HG03045 (cell line): ENCODE results near the gene C2.
"Not testable (repeated sequence)": the region's sequence is repeated elsewhere in the genome, so short reads cannot be mapped to it uniquely, and the experiment has no call there.

Source experiments
- ATAC-seq: cut with Tn5 transposase; IDR thresholded peaks from one replicate; pipeline ENCODE4 v1.9.1; 2021; ENCODE audit warnings: mild to moderate bottlenecking, moderate library complexity; ENCODE audit not compliant: unreplicated experiment

C2 gene

DNA sequence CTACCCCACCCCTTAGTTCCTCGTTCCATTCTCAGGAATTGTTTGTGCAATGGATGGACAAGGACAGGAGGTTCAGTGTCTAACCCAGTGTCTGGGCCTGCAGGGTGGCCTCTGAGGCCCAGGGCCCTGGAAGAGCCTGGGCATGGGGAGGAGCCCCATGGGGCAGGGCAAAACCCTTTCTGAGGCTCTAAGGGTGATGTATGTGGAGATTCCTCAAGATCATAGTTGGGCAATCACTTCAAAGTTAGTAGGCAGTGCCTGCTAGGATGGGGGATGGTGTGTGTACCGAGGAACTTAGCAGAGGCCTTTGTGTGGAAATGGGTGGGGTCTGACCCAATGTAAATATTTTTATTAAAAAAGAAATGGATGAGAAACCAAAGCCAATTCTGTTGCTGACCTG, 6.7 kb upstream of the C2 start:
- no peak for ATAC-seq

DNA sequence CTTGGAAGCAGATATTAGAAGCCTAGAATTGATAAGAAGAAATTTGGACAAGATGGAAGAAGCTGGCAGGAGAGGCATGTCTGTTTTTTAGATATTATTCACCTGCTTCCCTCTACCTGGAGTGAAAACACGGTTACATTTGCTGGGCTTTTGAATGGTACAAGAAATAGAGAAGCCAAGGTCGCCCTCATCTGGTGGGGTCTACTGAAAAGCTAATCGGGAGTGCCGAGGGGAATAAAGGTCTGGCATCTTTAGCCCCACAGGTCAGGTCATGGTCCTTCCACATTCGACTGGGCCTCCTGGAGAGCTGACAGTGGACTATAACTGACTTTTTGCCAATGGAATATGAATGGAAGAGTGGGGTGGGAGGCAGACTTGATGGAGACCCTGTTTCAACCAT, 4.6 kb upstream of the C2 start:
- no peak for ATAC-seq

DNA sequence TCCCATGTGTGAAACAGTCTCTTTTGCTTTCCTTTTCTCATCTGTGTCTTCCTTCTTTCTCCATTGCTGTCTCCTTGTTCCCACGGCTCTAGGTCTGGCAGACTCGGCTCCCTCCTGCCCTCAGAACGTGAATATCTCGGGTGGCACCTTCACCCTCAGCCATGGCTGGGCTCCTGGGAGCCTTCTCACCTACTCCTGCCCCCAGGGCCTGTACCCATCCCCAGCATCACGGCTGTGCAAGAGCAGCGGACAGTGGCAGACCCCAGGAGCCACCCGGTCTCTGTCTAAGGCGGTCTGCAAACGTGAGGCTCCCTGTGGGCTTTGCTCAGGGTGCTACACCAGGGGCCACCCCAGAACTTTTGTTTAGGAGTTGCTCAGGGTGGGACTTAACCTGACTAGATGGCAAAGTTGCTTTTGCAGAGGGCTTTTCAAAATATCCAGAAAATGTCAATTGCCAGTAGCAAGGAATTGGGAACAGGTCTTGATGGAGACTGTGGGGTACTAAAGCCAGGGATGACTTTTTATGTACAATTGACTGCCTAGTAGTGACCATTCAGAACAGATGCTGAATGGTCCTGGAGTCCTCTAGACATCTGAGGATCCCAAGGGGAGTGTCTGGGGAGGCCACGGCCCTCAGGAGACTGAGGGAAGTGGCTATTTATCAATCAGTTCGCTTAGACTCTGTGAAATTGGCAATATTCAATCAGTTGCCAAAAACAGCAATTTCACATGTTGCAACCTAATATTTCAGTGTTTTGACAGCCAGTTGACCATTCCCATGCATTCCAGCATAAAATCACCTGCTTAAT, 550 bp downstream of the C2 start:
- ATAC-seq = no peak

DNA sequence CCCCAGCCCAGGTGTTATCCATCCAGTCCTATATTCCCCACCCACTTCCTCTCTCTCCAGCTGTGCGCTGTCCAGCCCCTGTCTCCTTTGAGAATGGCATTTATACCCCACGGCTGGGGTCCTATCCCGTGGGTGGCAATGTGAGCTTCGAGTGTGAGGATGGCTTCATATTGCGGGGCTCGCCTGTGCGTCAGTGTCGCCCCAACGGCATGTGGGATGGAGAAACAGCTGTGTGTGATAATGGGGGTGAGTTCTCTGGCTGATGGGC, 1.1 kb downstream of the C2 start:
- ATAC-seq = no peak

DNA sequence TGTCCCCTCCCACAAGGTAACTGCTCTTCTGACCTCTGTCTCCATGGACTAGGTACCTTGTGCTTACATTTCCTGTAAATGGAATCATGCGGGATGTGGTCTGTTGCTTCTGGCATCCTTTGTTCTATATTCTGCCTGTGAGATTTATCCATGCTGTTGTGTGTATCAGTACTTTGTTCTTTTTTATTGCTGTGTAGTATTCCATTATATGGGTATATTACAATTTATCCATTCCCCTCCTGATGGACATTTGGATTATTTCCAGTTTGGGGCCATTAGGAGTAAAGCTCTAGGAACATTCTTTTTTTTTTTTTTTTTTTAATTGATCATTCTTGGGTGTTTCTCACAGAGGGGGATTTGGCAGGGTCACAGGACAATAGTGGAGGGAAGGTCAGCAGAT, 3.4 kb downstream of the C2 start:
- ATAC-seq = no peak

DNA sequence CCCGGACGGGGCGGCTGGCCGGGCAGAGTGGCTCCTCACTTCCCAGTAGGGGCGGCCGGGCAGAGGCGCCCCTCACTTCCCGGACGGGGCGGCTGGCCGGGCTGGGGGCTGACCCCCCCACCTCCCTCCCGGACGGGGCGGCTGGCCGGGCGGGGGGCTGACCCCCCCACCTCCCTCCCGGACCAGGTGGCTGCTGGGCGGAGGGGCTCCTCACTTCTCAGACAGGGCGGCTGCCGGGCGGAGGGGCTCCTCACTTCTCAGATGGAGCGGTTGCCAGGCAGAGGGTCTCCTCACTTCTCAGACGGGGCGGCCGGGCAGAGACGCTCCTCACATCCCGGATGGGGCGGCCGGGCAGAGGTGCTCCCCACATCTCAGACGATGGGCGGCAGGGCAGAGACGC, 4.6 kb downstream of the C2 start:
- not testable (repeated sequence) for ATAC-seq

DNA sequence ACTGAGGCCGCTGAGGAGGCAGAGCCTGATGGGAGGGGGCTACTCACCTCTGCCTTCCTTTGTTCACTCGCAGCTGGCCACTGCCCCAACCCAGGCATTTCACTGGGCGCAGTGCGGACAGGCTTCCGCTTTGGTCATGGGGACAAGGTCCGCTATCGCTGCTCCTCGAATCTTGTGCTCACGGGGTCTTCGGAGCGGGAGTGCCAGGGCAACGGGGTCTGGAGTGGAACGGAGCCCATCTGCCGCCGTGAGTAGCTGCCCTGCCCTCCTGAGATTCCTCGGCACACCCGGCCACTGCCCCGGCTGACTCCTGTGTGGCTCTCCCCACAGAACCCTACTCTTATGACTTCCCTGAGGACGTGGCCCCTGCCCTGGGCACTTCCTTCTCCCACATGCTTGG, 6.0 kb downstream of the C2 start:
- ATAC-seq = no peak

DNA sequence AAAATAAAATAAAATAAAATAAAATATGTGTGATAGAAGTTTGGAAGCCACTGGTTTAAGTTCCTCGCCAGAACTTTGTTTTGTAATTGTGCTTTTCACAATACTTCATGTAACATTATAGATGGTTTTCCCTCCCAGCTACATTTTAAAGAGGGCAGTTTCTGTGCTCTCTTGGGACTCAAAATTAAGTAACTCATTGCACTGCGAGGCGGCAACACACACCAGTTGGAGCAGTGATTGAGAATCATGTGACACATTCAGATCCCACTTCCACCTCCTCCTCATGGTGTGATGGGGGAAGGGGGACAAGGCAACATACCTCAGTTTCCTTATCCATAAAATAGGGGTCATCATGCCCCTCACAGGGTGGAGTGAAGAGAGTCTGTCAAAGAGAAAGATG, 7.5 kb downstream of the C2 start:
- no peak for ATAC-seq

DNA sequence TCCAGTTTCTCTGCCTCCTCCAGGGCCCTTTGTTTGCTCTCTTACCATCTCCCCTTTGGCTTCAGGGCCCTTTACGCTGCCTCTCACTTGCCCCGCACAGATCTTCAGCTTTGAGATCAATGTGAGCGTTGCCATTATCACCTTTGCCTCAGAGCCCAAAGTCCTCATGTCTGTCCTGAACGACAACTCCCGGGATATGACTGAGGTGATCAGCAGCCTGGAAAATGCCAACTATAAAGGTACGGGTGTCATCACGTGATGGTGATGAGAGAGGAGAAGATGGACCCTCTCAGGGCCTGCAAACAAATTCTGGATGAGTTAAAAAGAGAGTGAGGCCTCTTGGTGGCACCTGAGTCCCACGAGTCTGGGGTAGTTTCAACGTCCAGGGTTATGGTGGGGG, 8.3 kb downstream of the C2 start:
- ATAC-seq = no peak

DNA sequence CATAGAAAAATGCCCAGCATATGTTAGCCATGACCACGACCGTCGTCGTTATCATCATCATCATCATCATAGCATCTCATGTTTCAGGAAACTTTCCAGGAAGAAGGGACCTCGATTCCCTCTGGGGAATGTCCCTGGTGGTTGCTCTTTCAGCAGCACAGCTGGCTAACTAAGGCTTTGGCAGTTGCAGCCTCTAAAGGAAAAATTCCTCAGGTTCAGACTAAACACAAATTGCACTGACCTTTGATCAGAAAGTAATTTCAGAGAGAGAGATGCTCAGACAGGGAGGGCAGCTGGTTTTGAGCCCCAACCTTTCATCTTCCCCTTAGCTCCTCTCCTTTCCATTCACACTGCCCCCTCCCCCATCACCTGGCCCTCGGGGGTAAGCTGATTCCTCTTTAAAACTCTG, 12.7 kb downstream of the C2 start:
- no peak for ATAC-seq

DNA sequence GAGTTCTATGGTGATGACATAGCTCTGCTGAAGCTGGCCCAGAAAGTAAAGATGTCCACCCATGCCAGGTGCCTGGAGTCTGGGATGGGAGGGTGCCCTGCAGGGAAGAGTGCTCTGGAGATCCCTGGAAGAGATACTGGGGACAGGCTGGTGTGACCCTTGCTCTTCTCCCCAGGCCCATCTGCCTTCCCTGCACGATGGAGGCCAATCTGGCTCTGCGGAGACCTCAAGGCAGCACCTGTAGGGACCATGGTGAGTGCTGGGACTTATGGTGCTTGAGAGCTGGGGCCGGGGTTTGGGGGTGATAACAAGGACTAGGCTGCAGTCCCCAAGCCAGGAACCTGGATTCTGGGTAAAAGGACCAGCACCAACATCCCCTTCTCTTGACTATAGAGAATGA, 16.2 kb downstream of the C2 start:
- no peak for ATAC-seq

DNA sequence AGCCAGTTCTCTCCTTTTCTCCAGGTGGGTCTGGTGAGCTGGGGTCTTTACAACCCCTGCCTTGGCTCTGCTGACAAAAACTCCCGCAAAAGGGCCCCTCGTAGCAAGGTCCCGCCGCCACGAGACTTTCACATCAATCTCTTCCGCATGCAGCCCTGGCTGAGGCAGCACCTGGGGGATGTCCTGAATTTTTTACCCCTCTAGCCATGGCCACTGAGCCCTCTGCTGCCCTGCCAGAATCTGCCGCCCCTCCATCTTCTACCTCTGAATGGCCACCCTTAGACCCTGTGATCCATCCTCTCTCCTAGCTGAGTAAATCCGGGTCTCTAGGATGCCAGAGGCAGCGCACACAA, 17.6 kb downstream of the C2 start:
- no peak for ATAC-seq

DNA sequence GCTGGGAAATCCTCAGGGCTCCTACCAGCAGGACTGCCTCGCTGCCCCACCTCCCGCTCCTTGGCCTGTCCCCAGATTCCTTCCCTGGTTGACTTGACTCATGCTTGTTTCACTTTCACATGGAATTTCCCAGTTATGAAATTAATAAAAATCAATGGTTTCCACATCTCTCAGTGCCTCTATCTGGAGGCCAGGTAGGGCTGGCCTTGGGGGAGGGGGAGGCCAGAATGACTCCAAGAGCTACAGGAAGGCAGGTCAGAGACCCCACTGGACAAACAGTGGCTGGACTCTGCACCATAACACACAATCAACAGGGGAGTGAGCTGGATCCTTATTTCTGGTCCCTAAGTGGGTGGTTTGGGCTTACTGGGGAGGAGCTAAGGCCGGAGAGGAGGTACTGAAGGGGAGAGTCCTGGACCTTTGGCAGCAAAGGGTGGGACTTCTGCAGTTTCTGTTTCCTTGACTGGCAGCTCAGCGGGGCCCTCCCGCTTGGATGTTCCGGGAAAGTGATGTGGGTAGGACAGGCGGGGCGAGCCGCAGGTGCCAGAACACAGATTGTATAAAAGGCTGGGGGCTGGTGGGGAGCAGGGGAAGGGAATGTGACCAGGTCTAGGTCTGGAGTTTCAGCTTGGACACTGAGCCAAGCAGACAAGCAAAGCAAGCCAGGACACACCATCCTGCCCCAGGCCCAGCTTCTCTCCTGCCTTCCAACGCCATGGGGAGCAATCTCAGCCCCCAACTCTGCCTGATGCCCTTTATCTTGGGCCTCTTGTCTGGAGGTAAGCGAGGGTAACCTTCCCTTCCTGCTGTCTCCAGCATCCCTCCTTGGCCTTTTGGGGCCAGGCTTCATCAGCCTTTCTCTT, 18.2 kb downstream of the C2 start, which contains the start of gene CFB:
Gene CFB, plus strand, starts transcription at position 589 of the 863 bp plus-strand sequence. Its CDS starts 127 bp downstream, at position 716.
- ATAC-seq = no peak

DNA sequence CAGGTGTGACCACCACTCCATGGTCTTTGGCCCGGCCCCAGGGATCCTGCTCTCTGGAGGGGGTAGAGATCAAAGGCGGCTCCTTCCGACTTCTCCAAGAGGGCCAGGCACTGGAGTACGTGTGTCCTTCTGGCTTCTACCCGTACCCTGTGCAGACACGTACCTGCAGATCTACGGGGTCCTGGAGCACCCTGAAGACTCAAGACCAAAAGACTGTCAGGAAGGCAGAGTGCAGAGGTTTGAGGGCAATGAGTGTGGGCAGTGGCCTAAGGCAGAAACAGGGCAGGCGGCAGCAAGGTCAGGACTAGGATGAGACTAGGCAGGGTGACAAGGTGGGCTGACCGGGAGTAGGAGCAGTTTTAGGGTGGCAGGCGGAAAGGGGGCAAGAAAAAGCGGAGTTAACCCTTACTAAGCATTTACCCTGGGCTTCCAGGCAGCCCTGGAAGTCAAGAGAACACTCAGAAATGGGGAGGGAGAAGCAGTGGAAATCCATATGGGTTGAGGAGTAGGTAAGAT, 18.9 kb downstream of the C2 start:
- ATAC-seq = no peak

DNA sequence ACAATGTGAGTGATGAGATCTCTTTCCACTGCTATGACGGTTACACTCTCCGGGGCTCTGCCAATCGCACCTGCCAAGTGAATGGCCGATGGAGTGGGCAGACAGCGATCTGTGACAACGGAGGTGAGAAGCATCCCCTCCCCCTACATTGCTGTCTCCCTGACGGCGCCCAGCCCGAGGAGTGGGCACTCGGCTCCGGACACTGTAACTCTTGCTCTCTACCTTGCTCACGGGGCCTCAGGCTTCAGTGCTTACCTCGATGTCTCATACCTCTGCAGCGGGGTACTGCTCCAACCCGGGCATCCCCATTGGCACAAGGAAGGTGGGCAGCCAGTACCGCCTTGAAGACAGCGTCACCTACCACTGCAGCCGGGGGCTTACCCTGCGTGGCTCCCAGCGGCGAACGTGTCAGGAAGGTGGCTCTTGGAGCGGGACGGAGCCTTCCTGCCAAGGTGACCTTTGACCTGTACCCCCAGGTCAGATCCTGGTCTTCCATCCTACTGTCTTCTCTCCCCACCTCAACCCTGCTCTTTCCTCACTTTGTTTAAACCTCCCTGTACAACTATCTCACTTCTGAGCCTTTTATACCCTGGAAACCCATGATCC, 19.7 kb downstream of the C2 start:
- no peak for ATAC-seq

DNA sequence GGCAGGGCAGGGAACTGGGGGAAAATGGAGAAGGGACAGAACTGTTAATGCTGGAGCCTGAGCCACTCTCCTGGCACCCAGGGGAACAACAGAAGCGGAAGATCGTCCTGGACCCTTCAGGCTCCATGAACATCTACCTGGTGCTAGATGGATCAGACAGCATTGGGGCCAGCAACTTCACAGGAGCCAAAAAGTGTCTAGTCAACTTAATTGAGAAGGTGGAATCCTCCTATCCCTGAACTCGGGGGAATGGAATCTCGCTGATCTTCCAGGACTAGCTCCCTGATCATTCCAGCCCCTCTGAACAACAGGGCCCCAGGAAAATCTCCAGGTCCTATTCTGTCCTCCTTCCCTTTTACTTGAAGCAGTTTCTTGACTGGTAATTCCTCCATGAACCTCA, 20.3 kb downstream of the C2 start:
- ATAC-seq = no peak

DNA sequence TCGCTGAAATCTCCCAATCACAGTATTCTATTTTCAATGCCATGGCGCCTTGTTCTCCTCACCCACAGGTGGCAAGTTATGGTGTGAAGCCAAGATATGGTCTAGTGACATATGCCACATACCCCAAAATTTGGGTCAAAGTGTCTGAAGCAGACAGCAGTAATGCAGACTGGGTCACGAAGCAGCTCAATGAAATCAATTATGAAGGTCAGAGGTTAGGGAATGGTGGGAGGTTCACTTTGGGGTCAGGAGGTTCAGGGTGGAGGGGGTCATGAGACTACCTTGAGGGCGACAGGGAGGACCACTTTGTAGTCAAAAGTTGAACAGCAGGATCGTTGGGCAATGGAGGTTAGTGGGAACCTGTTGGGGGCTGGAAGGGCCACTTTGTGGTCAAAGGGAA, 20.8 kb downstream of the C2 start:
- ATAC-seq = no peak

DNA sequence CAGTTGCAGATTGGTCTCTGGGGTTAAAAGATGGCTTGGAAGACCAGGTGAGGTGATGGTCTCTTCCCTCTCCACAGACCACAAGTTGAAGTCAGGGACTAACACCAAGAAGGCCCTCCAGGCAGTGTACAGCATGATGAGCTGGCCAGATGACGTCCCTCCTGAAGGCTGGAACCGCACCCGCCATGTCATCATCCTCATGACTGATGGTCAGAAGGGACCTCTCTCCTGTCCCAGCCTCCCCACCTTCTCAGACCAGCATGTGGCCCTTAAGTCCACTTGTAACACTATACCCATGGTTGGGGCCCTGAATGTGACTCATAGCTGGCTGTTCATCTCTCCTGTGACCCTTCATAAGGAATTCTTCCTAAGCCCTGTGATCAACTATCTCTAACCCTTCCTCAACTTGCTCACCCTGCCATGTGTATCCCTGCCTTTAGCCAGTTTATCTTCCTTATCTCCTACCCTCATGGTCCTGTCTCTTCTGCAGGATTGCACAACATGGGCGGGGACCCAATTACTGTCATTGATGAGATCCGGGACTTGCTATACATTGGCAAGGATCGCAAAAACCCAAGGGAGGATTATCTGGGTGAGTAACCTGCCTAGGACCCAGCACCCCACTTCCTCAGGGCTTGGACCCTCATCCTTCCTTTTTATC, 21.4 kb downstream of the C2 start:
- no peak for ATAC-seq

DNA sequence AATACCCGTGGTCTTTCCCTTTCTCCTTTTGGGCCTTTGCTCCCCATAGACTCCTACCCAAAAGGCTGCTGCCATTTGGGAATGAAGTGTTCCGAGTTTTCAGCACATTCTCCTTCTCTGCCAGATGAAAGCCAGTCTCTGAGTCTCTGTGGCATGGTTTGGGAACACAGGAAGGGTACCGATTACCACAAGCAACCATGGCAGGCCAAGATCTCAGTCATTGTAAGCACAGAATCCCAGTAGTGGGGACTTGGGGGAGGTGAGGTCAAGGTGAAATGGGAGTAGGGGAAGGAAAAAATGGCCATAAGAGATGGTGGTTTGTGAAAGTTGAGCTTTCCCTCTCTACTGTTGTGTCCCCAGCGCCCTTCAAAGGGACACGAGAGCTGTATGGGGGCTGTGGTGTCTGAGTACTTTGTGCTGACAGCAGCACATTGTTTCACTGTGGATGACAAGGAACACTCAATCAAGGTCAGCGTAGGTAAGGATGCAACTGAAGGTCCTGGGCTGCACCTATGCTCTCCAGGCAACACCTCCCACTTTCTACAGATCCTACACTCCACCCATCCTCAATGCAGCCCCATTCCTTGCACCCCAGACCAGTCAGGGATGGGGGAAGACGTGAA, 22.5 kb downstream of the C2 start:
- ATAC-seq = no peak

DNA sequence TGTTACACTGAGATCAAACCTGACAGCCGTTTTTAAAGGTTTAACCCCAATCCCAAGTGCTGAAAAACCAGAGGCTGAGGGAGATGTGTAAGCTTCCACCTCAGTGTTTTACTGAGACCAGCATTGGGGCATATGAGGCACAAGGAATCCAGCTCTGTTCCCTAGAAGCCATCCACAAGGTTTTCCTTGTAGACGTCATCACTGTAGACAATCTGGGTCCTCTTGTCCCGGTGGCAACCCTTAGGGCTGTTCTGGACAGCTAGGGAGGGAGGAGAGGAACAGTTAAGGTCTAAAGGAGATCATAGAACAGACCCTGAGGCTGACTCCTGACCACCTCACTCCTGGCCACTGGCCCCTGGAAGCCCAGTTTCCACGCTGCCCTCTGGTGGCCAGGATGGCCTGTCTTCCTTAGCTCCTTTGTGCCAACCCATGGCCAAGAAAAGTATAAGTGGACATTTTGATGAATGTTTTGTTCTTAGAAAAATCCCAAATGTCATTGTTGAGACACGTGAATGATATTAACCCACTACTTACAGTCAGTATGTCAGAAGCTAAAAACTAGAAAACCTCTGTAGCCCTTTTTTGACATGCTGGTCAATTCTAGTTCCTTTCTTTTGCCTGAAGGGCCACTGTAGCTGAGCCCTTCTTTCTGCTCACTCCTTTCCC, 24.8 kb downstream of the C2 start:
- no peak for ATAC-seq
